Jurkat, Clone E6-1 (cell line): Measurements from ENCODE around the gene BSN. TPM values are rescaled to one million over a fixed set of nuclear protein-coding genes. Genes with fewer than 3 reads are reported as not detected.

ENCODE experiments used
- DNase-seq: peaks from one replicate; pipeline ENCODE4 v3.0.0-alpha.2; 2011; ENCODE audit warnings: low read depth, low spot score
- H3K4me3 ChIP-seq: 2 replicates; pipeline ENCODE4 v1.5.1; 2011; ENCODE audit warnings: mild to moderate bottlenecking, low read length, control low read depth, moderate library complexity
- polyA plus RNA-seq: library from polyadenylated mRNA; unstranded; fragments of >200 nt; gene quantifications from one replicate; pipeline ENCODE4 v1.2.1, GENCODE V29; 2012; ENCODE audit warnings: missing spikeins; ENCODE audit not compliant: insufficient read length, insufficient read depth

Gene BSN
- polyA plus RNA-seq = 0.75 TPM

GRCh38 chr3:49553692-49554632, at the start of gene BSN:
TSS of gene BSN (plus strand) at chr3:49554477. CDS start at chr3:49554603, 126 bp downstream.
- H3K4me3 ChIP-seq = peak within 1 kb of the TSS; percentile 87

GRCh38 chr3:49506906-49507305, 47.4 kb upstream of the BSN start:
- no peak for DNase-seq
- no peak overlapping the region for H3K4me3 ChIP-seq

More at GRCh38 chr3:49553692-49554632, at the start of gene BSN:
- peak; percentile 83 for DNase-seq

DNA sequence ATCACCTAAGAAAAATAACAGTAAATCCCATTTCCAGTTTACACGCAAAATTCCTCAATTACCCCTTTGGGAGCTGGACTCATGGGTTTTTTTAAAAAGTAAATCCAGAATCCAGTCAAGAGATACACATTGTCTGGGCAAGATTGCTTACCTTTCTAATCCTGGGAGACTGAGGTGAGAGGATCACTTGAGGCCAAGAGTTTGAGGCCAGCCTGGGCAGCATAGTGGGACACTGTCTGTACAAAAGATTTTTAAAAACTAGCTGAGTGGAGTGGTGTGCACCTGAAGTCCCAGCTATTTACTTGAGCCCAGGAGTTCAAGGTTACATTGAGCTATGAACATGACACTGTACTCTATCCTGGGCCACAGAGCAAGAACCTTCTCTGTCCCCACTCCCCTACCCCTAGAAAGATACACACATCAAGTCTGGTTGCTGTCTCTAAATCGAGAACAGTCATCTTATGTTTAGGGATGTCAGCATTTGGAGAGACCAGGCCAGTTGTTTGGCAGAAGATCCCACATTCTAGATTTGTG, 45.2 kb upstream of the BSN start:
- no peak overlapping the region for H3K4me3 ChIP-seq
- DNase-seq = no peak

DNA sequence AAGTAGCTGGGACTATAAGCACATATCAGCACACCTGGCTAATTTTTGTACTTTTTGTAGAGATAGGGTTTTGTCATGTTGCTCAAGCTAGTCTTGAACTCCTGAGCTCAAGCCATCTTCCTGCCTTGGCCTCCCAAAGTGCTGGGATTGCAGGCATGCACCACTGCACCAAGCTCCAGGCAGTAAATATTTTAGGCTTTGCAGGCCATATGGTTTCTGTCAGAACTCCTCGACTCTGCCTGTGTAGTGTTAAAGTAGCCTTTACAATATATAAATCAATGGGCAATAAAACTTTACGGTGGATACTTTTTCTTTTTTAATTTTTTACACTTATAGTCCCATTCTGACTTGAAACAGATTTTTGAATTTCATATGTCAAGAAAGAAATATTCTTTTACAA, 42.6 kb upstream of the BSN start:
- no peak for DNase-seq

DNA sequence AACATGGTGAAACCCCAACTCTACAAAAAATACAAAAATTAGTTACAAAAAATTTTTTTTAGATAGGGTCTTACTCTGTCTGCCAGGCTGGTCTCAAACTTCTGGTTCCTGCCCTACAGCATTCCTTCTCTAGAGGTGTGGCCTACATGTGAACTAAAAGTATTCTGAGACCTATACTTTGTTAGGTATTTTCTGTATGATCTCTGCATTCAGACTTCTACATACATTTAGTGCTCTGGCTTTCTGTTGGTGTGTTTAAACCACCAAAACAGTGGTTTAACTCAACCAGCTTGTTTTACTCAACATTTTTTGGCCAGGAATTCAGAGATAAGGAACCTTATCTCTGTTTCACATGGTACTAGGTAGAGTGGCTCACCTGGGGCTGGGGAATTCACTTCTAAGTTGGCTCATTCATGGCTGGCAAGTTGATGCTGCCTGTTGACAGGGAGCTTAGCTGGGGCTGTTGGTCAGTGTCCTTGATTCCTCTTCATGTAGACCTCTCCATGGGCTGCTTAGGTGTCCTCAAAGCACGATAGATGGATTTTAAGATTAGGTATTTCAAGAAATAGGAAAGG, 41.4 kb upstream of the BSN start:
- no peak overlapping the region for H3K4me3 ChIP-seq
- no peak for DNase-seq

More for the DNA sequence above, 42.6 kb upstream of the BSN start:
- H3K4me3 ChIP-seq = no peak overlapping the region

GRCh38 chr3:49513494-49514124, 40.7 kb upstream of the BSN start:
- H3K4me3 ChIP-seq = no peak overlapping the region
- DNase-seq = no peak

GRCh38 chr3:49518016-49518415, 36.3 kb upstream of the BSN start:
- no peak overlapping the region for H3K4me3 ChIP-seq
- DNase-seq = no peak

GRCh38 chr3:49518441-49518840, 35.8 kb upstream of the BSN start:
- no peak overlapping the region for H3K4me3 ChIP-seq
- no peak for DNase-seq

GRCh38 chr3:49519296-49519695, 35.0 kb upstream of the BSN start:
- no peak for DNase-seq
- no peak overlapping the region for H3K4me3 ChIP-seq

- DNase-seq = no peak
- no peak overlapping the region for H3K4me3 ChIP-seq
These were observed 34.3 kb upstream of the BSN start for GRCh38 chr3:49519916-49520385.

DNA sequence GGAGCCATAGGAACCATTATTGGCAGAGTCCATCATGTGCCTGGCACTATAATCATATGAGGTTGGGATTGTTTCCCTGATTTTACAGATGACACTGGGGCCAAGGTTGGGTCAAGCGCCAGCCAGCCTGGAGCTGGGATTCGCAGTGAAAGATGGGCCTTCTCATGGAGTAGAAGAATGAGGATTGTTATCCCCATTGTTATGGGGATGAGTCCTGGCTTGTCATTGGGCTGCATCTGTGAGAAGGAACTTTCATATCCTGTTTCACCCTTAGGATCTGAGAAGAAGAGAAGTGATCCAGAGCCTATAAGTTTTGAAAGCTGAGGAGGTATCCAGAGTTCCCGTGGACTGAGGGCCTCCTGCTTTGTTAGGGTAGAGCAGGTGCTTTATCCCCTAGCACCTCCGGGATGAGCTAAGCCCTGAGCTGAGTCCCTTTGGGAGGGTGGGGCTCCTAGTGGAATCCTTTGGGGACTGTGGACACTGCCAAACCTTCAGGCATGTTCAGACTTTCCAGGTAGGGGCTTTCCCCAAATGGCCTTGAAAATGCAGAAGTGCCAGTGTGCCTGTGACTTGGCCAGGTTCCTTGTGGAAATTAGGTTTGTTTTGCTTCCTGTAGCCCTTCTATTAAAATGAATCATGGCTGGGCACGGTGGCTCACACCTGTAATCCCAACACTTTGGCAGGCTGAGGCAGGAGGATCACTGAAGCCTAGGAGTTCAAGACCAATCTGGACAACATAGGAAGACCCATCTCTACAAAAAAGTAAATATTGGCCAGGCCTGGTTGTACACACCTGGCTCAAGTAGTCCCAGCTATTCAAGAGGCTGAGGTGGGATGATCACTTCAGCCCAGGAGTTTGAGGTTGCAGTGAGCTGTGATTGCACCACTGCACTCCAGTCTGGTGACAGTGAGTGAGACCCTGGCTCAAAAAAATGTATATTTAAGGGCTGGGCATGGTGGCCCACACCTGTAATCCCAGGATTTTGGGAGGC, 30.2 kb upstream of the BSN start:
- no peak overlapping the region for H3K4me3 ChIP-seq
- DNase-seq = no peak

- DNase-seq = no peak
- H3K4me3 ChIP-seq = no peak overlapping the region
These were observed 24.7 kb upstream of the BSN start for GRCh38 chr3:49529567-49529966.

DNA sequence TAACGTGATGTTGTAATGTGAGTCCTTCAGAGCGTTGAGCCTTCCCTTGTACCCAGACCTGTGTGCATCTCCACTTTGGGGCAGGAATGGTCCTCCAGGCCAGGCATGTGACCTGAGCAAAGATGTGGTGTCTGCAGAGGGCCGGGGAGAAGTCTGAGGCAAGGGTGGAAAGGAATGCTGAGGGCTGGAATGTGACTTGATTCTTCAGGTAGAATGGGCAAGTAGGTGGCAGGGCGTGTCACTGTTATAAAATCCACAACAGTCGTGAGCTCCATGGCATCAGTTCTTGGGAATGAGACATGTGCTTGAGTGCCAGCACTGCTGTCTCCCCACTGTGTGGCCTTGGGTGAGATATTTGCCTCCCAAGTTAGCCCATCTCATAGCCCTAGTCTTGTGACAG, 24.0 kb upstream of the BSN start:
- no peak for DNase-seq
- no peak overlapping the region for H3K4me3 ChIP-seq

GRCh38 chr3:49530701-49531100, 23.6 kb upstream of the BSN start:
- DNase-seq = no peak
- no peak overlapping the region for H3K4me3 ChIP-seq

GRCh38 chr3:49531218-49531617, 23.1 kb upstream of the BSN start:
- DNase-seq = no peak
- no peak overlapping the region for H3K4me3 ChIP-seq

- H3K4me3 ChIP-seq = no peak overlapping the region
- DNase-seq = no peak
These were observed 22.6 kb upstream of the BSN start for GRCh38 chr3:49531715-49532114.

- H3K4me3 ChIP-seq = no peak overlapping the region
- no peak for DNase-seq
These were observed 21.2 kb upstream of the BSN start for GRCh38 chr3:49533031-49533430.

DNA sequence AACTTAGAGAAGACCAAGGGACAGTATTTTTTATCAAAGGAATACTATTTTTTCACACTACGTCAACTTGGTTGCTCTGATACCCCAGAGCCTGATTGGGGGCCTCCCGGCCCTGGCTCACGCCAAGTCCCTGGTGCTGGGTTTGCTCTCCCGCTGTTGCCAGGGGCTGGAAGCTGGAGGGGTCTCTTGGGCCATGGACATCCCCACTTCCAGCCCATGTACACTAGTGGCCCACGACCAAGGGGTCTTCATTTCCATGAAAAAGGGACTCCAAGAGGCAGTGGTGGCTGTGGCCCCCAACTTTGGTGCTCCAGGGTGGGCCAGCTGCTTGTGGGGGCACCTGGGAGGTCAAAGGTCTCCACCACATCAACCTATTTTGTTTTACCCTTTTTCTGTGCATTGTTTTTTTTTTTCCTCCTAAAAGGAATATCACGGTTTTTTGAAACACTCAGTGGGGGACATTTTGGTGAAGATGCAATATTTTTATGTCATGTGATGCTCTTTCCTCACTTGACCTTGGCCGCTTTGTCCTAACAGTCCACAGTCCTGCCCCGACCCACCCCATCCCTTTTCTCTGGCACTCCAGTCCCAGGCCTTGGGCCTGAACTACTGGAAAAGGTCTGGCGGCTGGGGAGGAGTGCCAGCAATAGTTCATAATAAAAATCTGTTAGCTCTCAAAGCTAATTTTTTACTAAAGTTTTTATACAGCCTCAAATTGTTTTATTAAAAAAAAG, 20.3 kb upstream of the BSN start:
- DNase-seq = no peak
- no peak overlapping the region for H3K4me3 ChIP-seq
